ENCODE data around the gene GRID1.
"Not testable (repeated sequence)": the region's sequence is repeated elsewhere in the genome, so short reads cannot be mapped to it uniquely, and the experiment has no call there.

The GRID1 gene

GRCh38 chr10:85734791-85735190, 631.8 kb downstream of the GRID1 start:
- no peak for DNase-seq

- DNase-seq, result no peak
Measured at GRCh38 chr10:85724215-85724614, 642.4 kb downstream of the GRID1 start.

GRCh38 chr10:85720931-85721590, 645.5 kb downstream of the GRID1 start:
- DNase-seq, result no peak

GRCh38 chr10:85719408-85719807, 647.2 kb downstream of the GRID1 start:
- DNase-seq, result no peak

- no peak for DNase-seq
Measured at GRCh38 chr10:85713885-85714284, 652.7 kb downstream of the GRID1 start.

- DNase-seq, result no peak
Measured at GRCh38 chr10:85702768-85703167, 663.8 kb downstream of the GRID1 start.

- not testable (repeated sequence) for DNase-seq
Measured at GRCh38 chr10:85699066-85699465, 667.5 kb downstream of the GRID1 start.

GRCh38 chr10:85696893-85697292, 669.7 kb downstream of the GRID1 start:
- no peak for DNase-seq

- no peak for DNase-seq
Measured at GRCh38 chr10:85682621-85683020, 684.0 kb downstream of the GRID1 start.

- DNase-seq, result no peak
Measured at GRCh38 chr10:85679710-85680109, 686.9 kb downstream of the GRID1 start.

- no peak for DNase-seq
Measured at GRCh38 chr10:85679061-85679460, 687.5 kb downstream of the GRID1 start.

GRCh38 chr10:85674851-85675250, 691.7 kb downstream of the GRID1 start:
- DNase-seq, result no peak

- no peak for DNase-seq
Measured at GRCh38 chr10:85673270-85673669, 693.3 kb downstream of the GRID1 start.

GRCh38 chr10:85671530-85671929, 695.1 kb downstream of the GRID1 start:
- no peak for DNase-seq

GRCh38 chr10:85668522-85668921, 698.1 kb downstream of the GRID1 start:
- no peak for DNase-seq

GRCh38 chr10:85667638-85668233, 698.9 kb downstream of the GRID1 start:
- no peak for DNase-seq

- DNase-seq, result no peak
Measured at GRCh38 chr10:85666987-85667386, 699.6 kb downstream of the GRID1 start.

GRCh38 chr10:85666102-85666501, 700.5 kb downstream of the GRID1 start:
- DNase-seq, result no peak

GRCh38 chr10:85665681-85666080, 700.9 kb downstream of the GRID1 start:
- no peak for DNase-seq

- no peak for DNase-seq
Measured at GRCh38 chr10:85665078-85665477, 701.5 kb downstream of the GRID1 start.

- no peak for DNase-seq
Measured at GRCh38 chr10:85661123-85661522, 705.5 kb downstream of the GRID1 start.

- DNase-seq, result no peak
Measured at GRCh38 chr10:85659331-85659730, 707.3 kb downstream of the GRID1 start.

- no peak for DNase-seq
Measured at GRCh38 chr10:85658518-85658917, 708.1 kb downstream of the GRID1 start.

- no peak for DNase-seq
Measured at GRCh38 chr10:85657476-85658113, 709.0 kb downstream of the GRID1 start.

GRCh38 chr10:85655411-85655810, 711.2 kb downstream of the GRID1 start:
- no peak for DNase-seq

Data from DMS79 (cell line).